Measurements from ENCODE around the gene TRIM2. TPM values are rescaled to one million over a fixed set of nuclear protein-coding genes. Genes with fewer than 3 reads are reported as not detected.

TRIM2 gene
- total and polyA plus RNA-seq, 2 experiments from 2014 or later: 22.0 to 61.5 TPM

GRCh38 chr4:153244969-153245368, 40.7 kb downstream of the TRIM2 start:
- ATAC-seq (no peak), DNase-seq (ENCODE audit: low spot score) (no peak)
- Mint-ChIP-seq H3K4me3 (no peak overlapping the region), H3K36me3 (ENCODE audit: low read depth) (no peaks in the 10 kb centered on the region; the same call in 1 of the 3 replicates), H3K9me3 (no peaks in the 10 kb centered on the region), H3K4me1 (peaks cover 42% of the 10 kb centered on the region), H3K27me3 (ENCODE audit: insufficient read depth, low read depth, poor library complexity) (peaks cover 12% of the 10 kb centered on the region), H3K27ac (no peak overlapping the region)
- Histone ChIP-seq H4K20me1 (replicated peaks; ENCODE audit: insufficient read depth) (peaks cover 4% of the 10 kb centered on the region), H3K79me2 (replicated peaks; ENCODE audit: insufficient read depth) (peaks cover 8% of the 10 kb centered on the region; the same call in 1 of the 2 replicates), H2AFZ (no peak overlapping the region), H3K27ac (ENCODE audit: low read depth) (no peak overlapping the region; the same call in 1 of the 2 replicates), H3K4me3 (no peak overlapping the region), H3K4me2 (no peak overlapping the region), H3F3A (replicated peaks; ENCODE audit: low read depth) (peaks cover 10% of the 10 kb centered on the region; the same call in 1 of the 2 replicates), H3K9me2 (ENCODE audit: insufficient read depth) (no peaks in the 10 kb centered on the region), H3K27me3 (ENCODE audit: insufficient read depth) (no peaks in the 10 kb centered on the region), H3K4me1 (ENCODE audit: insufficient read depth) (peaks cover 40% of the 10 kb centered on the region), H3K36me3 (ENCODE audit: insufficient read depth) (no peaks in the 10 kb centered on the region)
- TF ChIP-seq ZNF331 (CRISPR knock-in tag; IDR thresholded peaks at IDR 0.05; ENCODE audit: low read depth) (no peak), STAT1 (IDR thresholded peaks at IDR 0.05; ENCODE audit: unreplicated experiment) (no peak), NANOG (IDR thresholded peaks at IDR 0.05; ENCODE audit: borderline replicate concordance) (no peak), ZNF462 (CRISPR knock-in tag; IDR thresholded peaks at IDR 0.05) (no peak), POLR2AphosphoS5 (IDR thresholded peaks at IDR 0.05; ENCODE audit: low read depth) (no peak), EZH2phosphoT487 (IDR thresholded peaks at IDR 0.05; ENCODE audit: unreplicated experiment) (no peak), EZH2 (IDR thresholded peaks at IDR 0.05; ENCODE audit: low read depth, unreplicated experiment) (no peak), CREB1 (CRISPR knock-in tag; IDR thresholded peaks at IDR 0.05; ENCODE audit: low read depth) (no peak)
